CD14-positive monocyte (primary cell): ENCODE results near the gene HPCA. TPM values are rescaled to one million over a fixed set of nuclear protein-coding genes. Genes with fewer than 3 reads are reported as not detected.

ENCODE experiments used
- DNase-seq, 3 donors: peaks; one replicate each; pipeline ENCODE4 v3.0.0-alpha.2; 2011 to 2022
- H2AFZ ChIP-seq: 2 replicates; pipeline ENCODE4 v1.6.0; 2012; ENCODE audit warnings: mild to moderate bottlenecking, low read depth, low read length, inconsistent platforms; ENCODE audit not compliant: insufficient read depth, poor library complexity, severe bottlenecking
- H3K27ac ChIP-seq, 2 donors: 1 replicate in 1 of 2; 2 replicates in 1 of 2; pipeline ENCODE4 v1.5.1; 2012 to 2013; ENCODE audit warnings: low read length in 2 of 2, control low read depth in 1 of 2, inconsistent platforms in 1 of 2, low read depth in 1 of 2, mild to moderate bottlenecking in 1 of 2
- H3K27me3 ChIP-seq, 2 donors: one replicate each; pipeline versions ENCODE4 v1.6.0 to v1.6.1; 2011 to 2013; ENCODE audit warnings: low read length in 2 of 2; ENCODE audit not compliant: control insufficient read depth in 2 of 2, insufficient read depth in 2 of 2
- H3K36me3 ChIP-seq, 2 donors: replicated peaks in 1 of 2; 1 replicate in 1 of 2; 2 replicates in 1 of 2; pipeline versions ENCODE4 v1.5.1 to v1.6.1; 2012 to 2013; ENCODE audit warnings: low read length in 2 of 2, control low read depth in 1 of 2, inconsistent platforms in 1 of 2, mild to moderate bottlenecking in 1 of 2; ENCODE audit not compliant: insufficient read depth in 2 of 2, control insufficient read depth in 1 of 2
- H3K4me1 ChIP-seq, 2 donors: 1 replicate in 1 of 2; 2 replicates in 1 of 2; pipeline versions ENCODE4 v1.5.1 to v1.6.1; 2012 to 2013; ENCODE audit warnings: low read length in 2 of 2, control low read depth in 1 of 2, inconsistent platforms in 1 of 2, mild to moderate bottlenecking in 1 of 2, moderate library complexity in 1 of 2; ENCODE audit not compliant: insufficient read depth in 2 of 2, control insufficient read depth in 1 of 2
- H3K4me2 ChIP-seq: replicated peaks from 2 replicates; pipeline ENCODE3; 2012; ENCODE audit warnings: low read length, moderate library complexity, mild to moderate bottlenecking; ENCODE audit not compliant: poor library complexity, severe bottlenecking; ENCODE audit errors: extremely low read depth
- H3K4me3 ChIP-seq, 3 experiments: fragments of 200-600 bp in 1 of 3; sonication (generic) in 1 of 3; replicated peaks in 1 of 3; 1 replicate in 2 of 3; 2 replicates in 1 of 3; pipeline ENCODE4 v1.5.1; 2011 to 2013; ENCODE audit warnings: low read length in 3 of 3, mild to moderate bottlenecking in 3 of 3, control low read depth in 2 of 3, low read depth in 2 of 3, inconsistent platforms in 1 of 3, moderate library complexity in 1 of 3
- H3K79me2 ChIP-seq: 2 replicates; pipeline ENCODE4 v1.6.0; 2012; ENCODE audit warnings: mild to moderate bottlenecking, control low read depth, inconsistent platforms, low read length, moderate library complexity; ENCODE audit not compliant: insufficient read depth
- H3K9ac ChIP-seq: 2 replicates; pipeline ENCODE4 v1.6.0; 2017; ENCODE audit warnings: low read length, mild to moderate bottlenecking; ENCODE audit not compliant: insufficient read depth, poor library complexity, severe bottlenecking
- H3K9me3 ChIP-seq, 2 donors: replicated peaks in 1 of 2; 1 replicate in 1 of 2; 2 replicates in 1 of 2; pipeline versions ENCODE4 v1.5.1 to v1.6.1; 2012 to 2013; ENCODE audit warnings: low read length in 2 of 2, control low read depth in 1 of 2; ENCODE audit not compliant: control insufficient read depth in 1 of 2, insufficient read depth in 1 of 2
- H4K20me1 ChIP-seq: 2 replicates; pipeline ENCODE4 v1.6.0; 2012; ENCODE audit warnings: mild to moderate bottlenecking, low read length, control low read depth, moderate library complexity; ENCODE audit not compliant: insufficient read depth
- H3K27ac Mint-ChIP-seq, 7 donors: one replicate each; pipeline ENCODE4 v1.8.0; 2020; ENCODE audit warnings: mild to moderate bottlenecking in 7 of 7, mixed read lengths in 7 of 7, moderate library complexity in 6 of 7, inconsistent platforms in 2 of 7
- H3K27me3 Mint-ChIP-seq, 3 donors: one replicate each; pipeline ENCODE4 v1.8.0; 2021 to 2022; ENCODE audit warnings: low read depth in 3 of 3, mild to moderate bottlenecking in 3 of 3, mixed read lengths in 3 of 3, moderate library complexity in 3 of 3, inconsistent platforms in 1 of 3
- H3K36me3 Mint-ChIP-seq, 2 donors: one replicate each; pipeline ENCODE4 v1.8.0; 2020; ENCODE audit warnings: mixed read lengths in 2 of 2, inconsistent platforms in 1 of 2, mild to moderate bottlenecking in 1 of 2
- H3K4me1 Mint-ChIP-seq: one replicate; pipeline ENCODE4 v1.8.0; 2020; ENCODE audit warnings: mild to moderate bottlenecking, mixed read lengths
- H3K4me3 Mint-ChIP-seq, 2 donors: one replicate each; pipeline ENCODE4 v1.8.0; 2020; ENCODE audit warnings: mild to moderate bottlenecking in 2 of 2, mixed read lengths in 2 of 2, moderate library complexity in 1 of 2
- H3K9me3 Mint-ChIP-seq, 7 donors: one replicate each; pipeline ENCODE4 v1.8.0; 2020 to 2022; ENCODE audit warnings: mixed read lengths in 7 of 7, mild to moderate bottlenecking in 6 of 7, moderate library complexity in 6 of 7, inconsistent platforms in 2 of 7
- WGBS: methylation state at CpG from one replicate; pipeline ENCODE4 v1.1.5; 2013; ENCODE audit warnings: missing lambda C conversion rate; ENCODE audit not compliant: insufficient coverage; 5-methylcytosine and 5-hydroxymethylcytosine counted together
- intact Hi-C, 2 donors: fragments of 100-400 bp; cut with micrococcal nuclease; formaldehyde crosslinking; loops; one replicate each; pipeline versions ENCODE4 v1.15.0 to v1.15.1; 2023
- polyA plus RNA-seq, 3 donors: library from polyadenylated mRNA; depleted of rRNA in 1 of 3; unstranded in 2 of 3; stranded (reverse) in 1 of 3; fragments of 300-500 nt in 2 of 3; fragments of >200 nt in 1 of 3; fragmentation: Illumina TruSeq in 2 of 3; gene quantifications; 1 replicate in 2 of 3; 2 replicates in 1 of 3; pipeline ENCODE4 v1.2.3, GENCODE V29; 2012 to 2021
- TF ChIP-seq, protein P1 (sequence below): fragments of 200-600 bp; IDR thresholded peaks from one replicate; pipeline ENCODE4 v1.8.0; 2022; ENCODE audit warnings: antibody characterized with exemption, mild to moderate bottlenecking

HPCA gene
- polyA plus RNA-seq, 3 donors: not detected

DNA sequence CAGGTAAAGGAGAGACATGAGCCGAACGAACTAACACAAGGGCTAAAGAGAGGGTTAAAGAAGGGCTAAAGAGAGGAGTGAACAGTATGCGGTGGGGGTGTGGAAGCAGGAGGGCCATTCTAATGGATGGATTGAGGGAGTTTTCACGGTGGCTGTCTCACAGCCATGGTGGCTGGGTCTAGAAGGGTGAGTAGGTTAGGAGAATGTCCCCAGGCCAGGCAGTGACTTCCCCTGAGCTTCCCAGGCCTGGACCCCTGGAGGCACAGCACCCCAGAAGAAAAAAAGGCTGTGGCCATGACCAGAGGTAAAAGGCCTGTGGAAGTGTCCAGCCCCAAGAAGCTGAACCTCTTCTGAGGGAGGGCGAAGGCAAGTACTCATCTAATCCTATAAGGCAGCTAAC, 19.1 kb upstream of the HPCA start:
- intact Hi-C loops: no loop called here
- WGBS: 100% methylated on average over 3 of the region's 5 CpGs

GRCh38 chr1:32867671-32868070, 18.6 kb upstream of the HPCA start:
- no peaks in the 10 kb centered on the region for H3K79me2 ChIP-seq
- TF ChIP-seq, protein P1, sequence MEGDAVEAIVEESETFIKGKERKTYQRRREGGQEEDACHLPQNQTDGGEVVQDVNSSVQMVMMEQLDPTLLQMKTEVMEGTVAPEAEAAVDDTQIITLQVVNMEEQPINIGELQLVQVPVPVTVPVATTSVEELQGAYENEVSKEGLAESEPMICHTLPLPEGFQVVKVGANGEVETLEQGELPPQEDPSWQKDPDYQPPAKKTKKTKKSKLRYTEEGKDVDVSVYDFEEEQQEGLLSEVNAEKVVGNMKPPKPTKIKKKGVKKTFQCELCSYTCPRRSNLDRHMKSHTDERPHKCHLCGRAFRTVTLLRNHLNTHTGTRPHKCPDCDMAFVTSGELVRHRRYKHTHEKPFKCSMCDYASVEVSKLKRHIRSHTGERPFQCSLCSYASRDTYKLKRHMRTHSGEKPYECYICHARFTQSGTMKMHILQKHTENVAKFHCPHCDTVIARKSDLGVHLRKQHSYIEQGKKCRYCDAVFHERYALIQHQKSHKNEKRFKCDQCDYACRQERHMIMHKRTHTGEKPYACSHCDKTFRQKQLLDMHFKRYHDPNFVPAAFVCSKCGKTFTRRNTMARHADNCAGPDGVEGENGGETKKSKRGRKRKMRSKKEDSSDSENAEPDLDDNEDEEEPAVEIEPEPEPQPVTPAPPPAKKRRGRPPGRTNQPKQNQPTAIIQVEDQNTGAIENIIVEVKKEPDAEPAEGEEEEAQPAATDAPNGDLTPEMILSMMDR: no peak
- H3K27me3 Mint-ChIP-seq: peaks cover 33 to 37% (median 36%) of the 10 kb centered on the region in 3 donors
- DNase-seq: no peak
- H3K9me3 Mint-ChIP-seq: peaks cover 0 to 7% (median 1%) of the 10 kb centered on the region in 7 donors
- no peak overlapping the region for H2AFZ ChIP-seq
- H3K36me3 Mint-ChIP-seq: peaks cover 26 to 39% of the 10 kb centered on the region in 2 donors
- intact Hi-C loops: no loop called here
- peaks cover 6 to 15% of the 10 kb centered on the region in 2 donors for H3K36me3 ChIP-seq
- no peak overlapping the region for H3K4me3 Mint-ChIP-seq
- H3K9ac ChIP-seq: no peak overlapping the region
- H3K27me3 ChIP-seq: peaks cover 23 to 32% of the 10 kb centered on the region in 2 donors
- H3K4me1 Mint-ChIP-seq: peaks cover 10% of the 10 kb centered on the region
- no peaks in the 10 kb centered on the region for H4K20me1 ChIP-seq
- no peaks in the 10 kb centered on the region for H3K4me1 ChIP-seq
- 87% methylated on average over 4 of the region's 7 CpGs for WGBS
- no peak overlapping the region for H3K4me3 ChIP-seq
- no peaks in the 10 kb centered on the region for H3K9me3 ChIP-seq
- H3K27ac ChIP-seq: no peak overlapping the region
- H3K4me2 ChIP-seq: no peak overlapping the region
- H3K27ac Mint-ChIP-seq: no peak overlapping the region

More for the DNA sequence above, 19.1 kb upstream of the HPCA start:
- Histone ChIP-seq H4K20me1 (no peaks in the 10 kb centered on the region), H3K9me3 (no peaks in the 10 kb centered on the region), H2AFZ (no peak overlapping the region), H3K9ac (no peak overlapping the region), H3K4me2 (no peak overlapping the region), H3K27me3 (peaks cover 23 to 27% of the 10 kb centered on the region in 2 donors), H3K27ac (no peak overlapping the region), H3K79me2 (no peaks in the 10 kb centered on the region), H3K4me3 (no peak overlapping the region), H3K36me3 (peaks cover 7 to 20% of the 10 kb centered on the region in 2 donors), H3K4me1 (no peaks in the 10 kb centered on the region)
- H3K27me3 Mint-ChIP-seq: peaks cover 27 to 33% (median 30%) of the 10 kb centered on the region in 3 donors
- H3K9me3 Mint-ChIP-seq: peaks cover 0 to 7% (median 1%) of the 10 kb centered on the region in 7 donors
- H3K4me3 Mint-ChIP-seq: no peak overlapping the region
- H3K36me3 Mint-ChIP-seq: peaks cover 31 to 43% of the 10 kb centered on the region in 2 donors
- no peak overlapping the region for H3K27ac Mint-ChIP-seq
- DNase-seq: no peak
- H3K4me1 Mint-ChIP-seq: peaks cover 10% of the 10 kb centered on the region
- TF ChIP-seq, protein P1: no peak
